D341Med (cell line): ENCODE measurements around the gene TMED9.
A peak's percentile ranks its signal among the peaks of the same experiment; 100 is the strongest.
"Not testable (repeated sequence)": the region's sequence is repeated elsewhere in the genome, so short reads cannot be mapped to it uniquely, and the experiment has no call there.

ENCODE experiments used
- DNase-seq: peaks from one replicate; pipeline ENCODE4 v3.0.0; 2012; ENCODE audit warnings: low spot score

The TMED9 gene

DNA sequence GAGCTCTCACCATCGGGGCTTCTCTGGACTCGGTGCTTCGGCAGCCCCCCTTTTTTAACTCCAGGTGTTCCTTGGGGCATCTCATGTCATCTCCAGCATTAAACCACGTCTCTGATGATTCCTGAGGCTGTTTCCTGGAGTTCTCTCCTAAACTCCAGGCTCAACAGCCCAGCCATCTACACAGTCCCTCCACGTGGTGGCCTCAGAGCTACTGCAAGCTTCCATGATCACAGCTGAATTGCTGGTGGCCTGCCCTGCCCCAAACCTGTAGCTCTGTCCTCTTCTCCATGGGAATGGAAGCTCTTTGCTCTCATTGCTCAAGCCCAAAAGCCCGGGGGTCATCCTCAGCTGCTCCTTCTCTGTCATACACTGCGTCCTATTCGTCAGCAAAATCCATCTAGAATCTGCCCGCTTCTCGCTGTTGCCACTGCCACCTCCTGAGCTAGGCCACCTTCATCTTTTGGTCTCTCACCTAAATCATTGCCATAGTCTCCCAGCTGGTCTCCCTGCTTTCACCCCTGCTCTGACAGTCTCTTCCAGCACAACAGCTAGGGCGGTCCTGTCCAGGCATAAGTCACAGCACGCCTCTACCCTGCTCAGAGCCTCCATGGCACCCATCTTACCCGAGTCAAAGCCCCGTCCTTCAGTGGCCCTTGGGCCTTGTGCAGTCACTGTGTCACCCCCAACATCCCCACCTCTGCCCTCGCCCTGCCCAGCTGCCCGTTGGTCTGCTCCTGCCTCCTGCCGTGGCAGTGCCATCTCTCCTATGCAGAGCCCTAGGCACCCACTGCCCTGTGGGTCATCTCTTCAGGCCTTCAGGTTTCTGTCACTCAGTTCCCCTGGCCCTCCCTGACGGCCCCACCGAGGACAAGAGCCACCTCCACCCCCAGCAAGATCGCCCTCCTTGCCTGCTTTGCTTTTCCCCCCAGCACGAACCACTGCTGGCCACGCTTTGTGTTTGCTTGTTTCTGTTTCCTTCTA, 14.4 kb downstream of the TMED9 start:
- DNase-seq, result no peak

DNA sequence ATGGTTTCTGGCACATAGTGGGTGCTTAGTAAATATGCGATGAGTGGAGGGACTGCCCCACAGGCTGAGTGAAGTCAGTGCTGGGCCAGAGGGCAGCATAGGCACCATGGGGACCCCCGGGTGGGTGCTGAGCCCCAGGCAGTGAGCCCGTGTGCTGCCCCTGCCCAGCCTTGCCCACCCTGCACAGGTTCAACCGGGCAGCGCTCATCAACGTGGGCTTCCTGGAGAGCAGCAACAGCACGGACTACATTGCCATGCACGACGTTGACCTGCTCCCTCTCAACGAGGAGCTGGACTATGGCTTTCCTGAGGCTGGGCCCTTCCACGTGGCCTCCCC, 15.1 kb downstream of the TMED9 start:
- no peak for DNase-seq

DNA sequence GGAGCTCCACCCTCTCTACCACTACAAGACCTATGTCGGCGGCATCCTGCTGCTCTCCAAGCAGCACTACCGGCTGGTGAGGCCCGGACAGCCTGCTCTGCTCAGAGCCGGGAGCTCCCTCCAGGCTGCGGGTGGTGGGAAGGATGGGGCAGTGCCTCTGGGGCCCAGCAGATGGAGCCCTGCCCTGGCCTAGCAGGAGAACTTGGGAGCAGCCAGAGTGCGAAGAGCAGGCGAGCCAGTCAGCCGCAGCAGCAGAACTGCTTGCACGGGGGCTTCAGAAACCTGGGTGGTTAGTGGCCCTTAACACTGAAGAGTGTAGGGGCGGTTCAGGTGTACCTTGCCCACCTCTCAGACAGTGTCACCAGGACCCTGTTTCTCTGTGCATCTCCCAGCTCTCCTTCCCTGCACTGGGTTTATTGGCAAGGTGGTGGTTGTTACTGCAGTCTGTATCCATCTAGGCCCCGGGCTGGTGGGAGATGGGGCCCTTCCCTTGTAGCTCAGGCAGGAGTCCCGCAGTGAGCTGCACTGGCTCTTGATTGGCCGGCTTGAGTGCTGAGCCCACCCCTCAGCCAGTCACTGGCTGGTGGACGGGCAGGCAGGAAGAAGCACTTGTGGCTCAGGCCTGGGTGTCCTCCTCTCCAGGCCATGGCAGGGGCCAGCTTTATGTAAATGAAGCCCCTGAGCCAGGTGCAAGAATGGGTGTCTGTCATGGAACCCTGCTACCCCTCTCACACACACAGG, 15.6 kb downstream of the TMED9 start:
- DNase-seq, result peak; percentile 92

DNA sequence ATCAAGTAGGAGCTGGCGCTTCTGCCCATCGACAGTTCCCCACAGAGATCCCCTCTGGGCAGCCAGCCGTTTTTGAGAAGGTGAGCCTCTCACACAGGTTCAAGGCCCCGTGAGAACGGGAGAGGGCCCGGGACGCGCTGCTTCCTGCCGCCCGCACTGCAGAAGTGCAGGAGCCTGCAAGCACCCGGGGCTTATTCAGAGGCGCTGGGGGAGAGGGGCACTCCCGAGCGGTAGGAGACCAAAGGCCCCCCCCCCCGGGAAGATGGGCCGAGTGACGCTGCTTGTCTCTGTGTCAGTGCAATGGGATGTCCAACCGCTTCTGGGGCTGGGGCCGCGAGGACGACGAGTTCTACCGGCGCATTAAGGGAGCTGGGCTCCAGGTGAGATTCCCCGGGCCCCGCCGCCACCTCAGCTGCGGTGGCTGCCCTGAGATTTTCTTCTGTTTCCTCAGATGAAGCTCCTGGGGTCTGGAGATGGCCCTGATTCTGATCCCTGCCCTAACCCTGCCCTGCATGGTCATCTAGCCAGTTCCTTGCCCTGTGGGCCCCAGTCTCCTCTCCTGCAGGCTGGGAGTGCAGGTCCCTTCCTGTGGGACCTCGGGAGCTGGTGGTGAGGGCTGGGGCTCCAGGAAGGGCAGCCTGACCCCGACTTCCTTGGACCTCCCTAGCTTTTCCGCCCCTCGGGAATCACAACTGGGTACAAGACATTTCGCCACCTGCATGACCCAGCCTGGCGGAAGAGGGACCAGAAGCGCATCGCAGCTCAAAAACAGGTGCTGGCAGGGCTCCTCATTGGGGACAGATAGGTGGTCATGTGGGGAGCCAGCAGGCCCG, 16.5 kb downstream of the TMED9 start:
- DNase-seq, result no peak

DNA sequence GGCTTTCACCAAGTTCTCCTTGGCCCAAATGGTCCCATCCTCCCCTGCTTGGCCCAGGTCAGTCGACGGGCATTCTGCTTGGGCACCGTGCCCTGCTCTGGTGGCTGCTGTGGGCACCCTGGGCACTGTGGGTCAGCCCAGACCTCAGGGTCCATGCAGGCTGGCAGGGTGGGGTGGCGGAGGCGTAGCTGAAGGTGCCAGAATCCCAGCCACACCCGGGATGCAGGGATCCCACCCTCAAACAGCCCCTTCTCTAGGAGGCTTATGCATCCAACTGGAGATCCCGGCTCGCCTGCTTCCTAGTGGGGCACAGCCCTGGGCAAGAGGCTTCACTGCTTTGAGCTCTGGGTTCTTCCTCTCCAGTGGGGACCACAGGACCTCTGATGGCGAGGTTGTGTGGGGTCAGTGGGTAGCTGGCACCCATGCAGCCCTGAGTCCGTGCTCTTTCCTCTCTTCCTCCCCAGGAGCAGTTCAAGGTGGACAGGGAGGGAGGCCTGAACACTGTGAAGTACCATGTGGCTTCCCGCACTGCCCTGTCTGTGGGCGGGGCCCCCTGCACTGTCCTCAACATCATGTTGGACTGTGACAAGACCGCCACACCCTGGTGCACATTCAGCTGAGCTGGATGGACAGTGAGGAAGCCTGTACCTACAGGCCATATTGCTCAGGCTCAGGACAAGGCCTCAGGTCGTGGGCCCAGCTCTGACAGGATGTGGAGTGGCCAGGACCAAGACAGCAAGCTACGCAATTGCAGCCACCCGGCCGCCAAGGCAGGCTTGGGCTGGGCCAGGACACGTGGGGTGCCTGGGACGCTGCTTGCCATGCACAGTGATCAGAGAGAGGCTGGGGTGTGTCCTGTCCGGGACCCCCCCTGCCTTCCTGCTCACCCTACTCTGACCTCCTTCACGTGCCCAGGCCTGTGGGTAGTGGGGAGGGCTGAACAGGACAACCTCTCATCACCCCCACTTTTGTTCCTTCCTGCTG, 17.4 kb downstream of the TMED9 start:
- DNase-seq, result no peak

DNA sequence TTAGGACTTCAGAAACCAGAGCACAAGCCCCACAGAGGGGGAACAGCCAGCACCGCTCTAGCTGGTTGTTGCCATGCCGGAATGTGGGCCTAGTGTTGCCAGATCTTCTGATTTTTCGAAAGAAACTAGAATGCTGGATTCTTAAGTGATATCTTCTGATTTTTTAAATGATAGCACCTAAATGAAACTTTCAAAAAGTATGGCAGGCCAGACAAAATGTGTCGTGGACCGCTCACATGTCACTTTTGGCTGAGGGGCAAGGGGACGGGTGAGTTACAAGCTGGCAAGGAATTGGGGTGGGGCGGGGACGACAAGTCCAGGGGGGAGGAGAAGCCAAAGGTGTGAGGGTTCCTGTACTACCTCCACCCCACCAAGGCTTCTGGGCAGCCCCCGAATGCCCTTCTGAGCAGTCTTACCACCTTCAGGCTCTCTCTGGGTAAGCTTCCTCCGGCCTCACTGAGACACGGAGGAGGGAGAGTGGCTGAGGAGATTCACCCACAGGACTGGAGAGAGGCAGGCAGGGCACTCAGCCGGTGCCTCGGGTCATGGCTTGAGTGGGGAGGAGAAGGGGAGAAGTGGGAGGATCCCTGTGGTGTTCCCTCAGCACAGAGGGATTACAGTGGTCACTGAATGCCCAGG, 18.2 kb downstream of the TMED9 start:
- no peak for DNase-seq

DNA sequence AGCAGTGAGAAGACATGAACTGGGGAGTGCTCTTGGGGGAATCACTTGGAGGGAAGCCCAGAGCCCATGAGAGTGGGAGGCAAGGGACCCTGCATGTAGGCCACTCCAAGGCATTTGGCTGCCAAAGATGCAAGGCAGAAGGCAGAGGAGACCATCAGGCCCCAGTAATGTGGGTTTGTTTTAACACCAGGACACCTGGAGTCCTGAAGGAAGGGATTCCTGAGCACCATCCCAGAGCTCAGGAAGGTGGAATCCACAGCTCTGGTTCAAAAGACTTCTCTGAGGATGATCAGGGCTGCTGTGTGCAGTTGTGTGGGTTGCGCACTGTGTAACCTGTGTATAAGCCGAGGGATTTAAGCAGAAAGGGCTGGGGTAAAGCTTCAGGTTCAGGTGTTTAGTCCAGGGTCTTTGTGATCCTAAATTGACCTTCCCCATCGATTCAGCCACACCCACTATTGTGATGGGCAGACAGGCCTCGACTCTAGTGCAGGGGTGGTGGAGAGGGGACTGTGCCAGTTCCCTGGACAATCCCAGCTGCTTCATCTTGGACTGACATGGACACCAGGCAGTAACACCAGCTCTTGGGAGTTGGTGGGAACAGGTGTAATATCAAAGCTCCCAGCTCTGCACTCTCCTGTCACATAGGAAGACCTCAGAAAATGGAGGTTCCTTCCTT, 18.9 kb downstream of the TMED9 start:
- DNase-seq, result no peak

DNA sequence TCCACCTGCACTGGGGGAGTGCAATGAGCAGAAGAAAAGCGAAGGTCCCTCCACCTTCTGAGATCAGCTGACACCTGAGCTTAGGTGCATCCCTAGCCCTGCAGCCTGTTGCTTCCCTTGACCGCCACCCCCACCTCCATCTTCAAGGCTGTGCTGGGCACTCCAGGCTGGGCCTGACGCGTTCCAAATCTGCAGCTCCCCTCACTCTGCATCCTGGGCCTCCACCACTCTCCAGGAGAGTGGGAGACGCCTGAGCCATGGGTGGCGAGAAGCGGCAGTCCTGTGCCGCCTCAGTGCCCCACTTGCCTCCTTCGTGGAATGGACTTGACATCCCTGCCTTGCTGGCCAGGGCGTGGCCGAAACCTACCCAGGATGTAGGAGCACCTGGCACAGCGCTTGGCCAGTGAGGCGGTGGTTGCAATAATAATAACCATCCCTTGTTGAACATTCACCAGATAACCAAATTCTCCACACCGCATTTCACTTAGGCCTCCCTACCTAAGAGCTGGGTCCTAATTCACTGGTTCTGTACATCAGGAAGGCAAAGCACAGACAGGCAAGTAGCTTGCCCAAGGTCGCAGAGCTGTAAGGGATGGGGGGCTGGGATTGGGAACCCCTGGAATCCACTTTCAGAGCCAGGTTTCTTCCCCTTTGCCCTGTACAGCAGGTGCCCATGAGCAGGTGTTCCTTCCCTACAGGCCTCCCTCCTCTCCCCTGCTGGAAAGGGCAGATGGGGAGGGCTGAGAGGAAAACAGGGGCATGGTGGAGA, 19.6 kb downstream of the TMED9 start:
- DNase-seq, result no peak

DNA sequence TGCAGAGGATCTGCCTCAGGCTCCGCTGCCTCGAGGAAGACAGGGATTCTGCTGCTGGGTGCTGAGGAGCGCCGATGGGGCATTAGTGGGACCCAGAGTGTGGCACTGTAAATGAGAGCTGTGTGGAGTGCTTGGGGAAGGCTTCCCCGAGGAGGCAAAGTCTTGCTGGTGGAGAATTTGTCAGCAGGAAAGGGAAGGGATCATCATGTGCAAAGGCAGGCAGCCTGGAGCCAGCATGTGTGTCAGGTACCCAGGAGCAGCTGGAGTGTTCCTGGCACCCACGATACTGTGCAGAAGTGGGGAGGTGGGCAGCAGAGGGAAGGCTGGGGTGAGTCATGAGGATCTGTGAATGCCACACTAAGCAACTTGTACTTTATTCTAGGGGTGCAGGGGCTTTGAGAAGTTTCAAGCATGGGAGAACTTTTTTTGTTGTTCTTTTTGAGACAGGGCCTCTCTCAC, 20.2 kb downstream of the TMED9 start:
- no peak for DNase-seq

DNA sequence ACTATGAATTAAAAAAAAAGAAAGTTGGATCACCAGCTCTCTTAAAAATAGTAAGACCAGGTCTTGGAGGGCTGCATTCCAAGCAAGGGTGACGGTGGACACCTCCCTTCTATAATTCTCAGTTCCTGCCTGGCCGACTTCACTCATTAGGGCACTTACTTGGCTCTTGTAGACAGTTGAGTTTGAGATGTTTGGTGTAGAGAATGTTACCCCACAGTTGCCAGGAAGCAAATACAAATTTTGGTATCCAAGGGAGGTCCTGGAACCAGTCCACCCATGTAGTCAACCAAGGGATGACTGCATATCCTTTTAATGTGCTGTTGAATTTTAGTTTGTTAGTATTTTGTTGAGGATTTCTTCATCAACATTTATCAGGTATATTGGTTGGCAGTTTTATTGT, 28.6 kb downstream of the TMED9 start:
- DNase-seq, result no peak

DNA sequence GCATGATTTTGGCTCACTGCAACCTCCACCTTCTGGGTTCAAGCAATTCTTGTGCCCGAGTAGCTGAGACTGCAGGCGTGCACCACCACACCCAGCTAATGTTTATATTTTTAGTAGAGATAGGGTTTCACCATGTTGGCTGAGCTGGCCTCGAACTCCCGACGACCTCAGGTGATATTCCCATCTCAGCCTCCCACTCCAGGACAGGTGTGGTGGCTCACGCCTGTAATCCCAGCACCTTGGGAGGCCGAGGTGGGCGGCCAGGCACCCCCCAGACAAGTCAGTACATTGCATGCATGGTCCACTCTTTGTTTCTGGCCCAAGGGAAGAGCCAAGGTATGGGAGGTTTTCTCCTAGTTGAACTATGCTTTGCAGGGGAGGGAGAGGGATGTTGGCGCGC, 32.2 kb downstream of the TMED9 start:
- not testable (repeated sequence) for DNase-seq

DNA sequence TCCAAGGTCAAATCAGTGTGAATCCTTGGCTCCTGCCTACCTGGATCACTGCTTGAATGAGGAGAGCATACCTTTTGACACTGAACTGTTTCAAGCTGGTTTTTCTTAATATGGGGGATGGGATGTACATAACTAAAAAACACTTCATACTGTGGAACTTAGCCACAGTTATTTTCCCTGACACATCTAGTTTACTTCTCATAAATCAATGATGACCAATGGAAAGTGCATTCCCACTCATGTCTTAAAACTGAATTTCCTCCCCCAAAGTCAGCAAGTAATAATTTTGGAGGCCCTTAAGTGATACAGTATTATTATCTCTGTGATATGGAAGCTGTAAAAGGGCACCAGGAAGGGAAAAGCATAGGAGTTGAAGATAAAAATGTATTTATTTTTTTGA, 38.2 kb downstream of the TMED9 start:
- not testable (repeated sequence) for DNase-seq

DNA sequence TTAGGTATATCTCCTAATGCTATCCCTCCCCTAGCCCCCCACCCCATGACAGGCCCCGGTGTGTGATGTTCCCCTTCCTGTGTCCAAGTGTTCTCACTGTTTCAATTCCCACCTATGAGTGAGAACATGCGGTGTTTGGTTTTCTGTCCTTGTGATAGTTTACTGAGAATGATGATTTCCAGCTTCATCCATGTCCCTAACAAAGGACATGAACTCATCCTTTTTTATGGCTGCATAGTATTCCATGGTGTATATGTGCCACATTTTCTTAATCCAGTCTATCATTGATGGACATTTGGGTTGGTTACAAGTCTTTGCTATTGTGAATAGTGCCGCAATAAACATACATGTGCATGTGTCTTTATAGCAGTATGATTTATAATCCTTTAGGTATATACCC, 42.9 kb downstream of the TMED9 start:
- not testable (repeated sequence) for DNase-seq

DNA sequence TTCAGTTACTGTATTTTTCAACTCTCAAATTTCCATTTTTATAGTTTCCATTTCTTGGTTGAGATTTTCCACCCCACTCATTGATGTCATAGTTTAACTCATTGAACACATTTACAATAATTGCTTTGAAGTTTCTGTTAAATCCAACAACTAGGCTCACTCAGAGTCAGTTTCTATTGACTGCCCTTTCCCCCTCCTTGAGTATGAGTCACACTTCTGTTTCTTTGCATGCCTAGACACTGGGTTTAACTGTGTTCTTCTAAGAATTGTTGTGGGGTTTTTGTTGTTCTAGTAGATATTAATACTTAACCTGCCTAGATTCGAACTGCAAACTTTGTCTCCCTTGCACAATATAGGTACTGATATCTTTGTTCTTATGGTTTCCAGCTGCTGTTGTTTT, 53.5 kb downstream of the TMED9 start:
- not testable (repeated sequence) for DNase-seq
